Spleen (tissue), 11 donors: ENCODE measurements around the gene ZFP57. TPM values are rescaled to one million over a fixed set of nuclear protein-coding genes. Genes with fewer than 3 reads are reported as not detected.

Source experiments
- DNase-seq: peaks from one replicate; pipeline ENCODE4 v3.0.0-alpha.2; 2020
- H3K27ac ChIP-seq, 8 donors: fragments of 200-600 bp; sonication (generic) in 7 of 8; 1 replicate in 4 of 8; 2 replicates in 4 of 8; pipeline versions ENCODE4 v1.5.0 to v1.8.0; 2016 to 2021; ENCODE audit warnings: inconsistent platforms in 4 of 8, mild to moderate bottlenecking in 4 of 8, moderate library complexity in 1 of 8
- H3K27me3 ChIP-seq, 7 donors: fragments of 200-600 bp; sonication (generic) in 6 of 7; replicated peaks in 1 of 7; 1 replicate in 4 of 7; 2 replicates in 3 of 7; pipeline versions ENCODE4 v1.5.0 to v1.8.0; 2016 to 2021; ENCODE audit warnings: inconsistent platforms in 3 of 7, mild to moderate bottlenecking in 1 of 7
- H3K36me3 ChIP-seq, 6 donors: fragments of 200-600 bp; sonication (generic) in 5 of 6; 1 replicate in 4 of 6; 2 replicates in 2 of 6; pipeline versions ENCODE4 v1.5.0 to v1.8.0; 2016 to 2021; ENCODE audit warnings: inconsistent platforms in 2 of 6
- H3K4me1 ChIP-seq, 6 donors: fragments of 200-600 bp; sonication (generic) in 5 of 6; 1 replicate in 3 of 6; 2 replicates in 3 of 6; pipeline versions ENCODE4 v1.5.0 to v1.8.0; 2016 to 2021; ENCODE audit warnings: inconsistent platforms in 3 of 6
- H3K4me3 ChIP-seq, 8 donors: fragments of 200-600 bp; sonication (generic) in 7 of 8; 1 replicate in 4 of 8; 2 replicates in 4 of 8; pipeline versions ENCODE4 v1.5.0 to v1.8.0; 2016 to 2021; ENCODE audit warnings: inconsistent platforms in 4 of 8, mild to moderate bottlenecking in 4 of 8, moderate library complexity in 2 of 8
- H3K9me3 ChIP-seq, 8 donors: fragments of 200-600 bp; sonication (generic) in 7 of 8; 1 replicate in 4 of 8; 2 replicates in 4 of 8; pipeline versions ENCODE4 v1.5.0 to v1.8.0; 2016 to 2021; ENCODE audit warnings: inconsistent platforms in 4 of 8
- CTCF ChIP-seq, 11 experiments: fragments of 200-600 bp in 7 of 11; fragments of 450-650 bp in 4 of 11; sonication (generic) in 4 of 11; IDR thresholded peaks in 8 of 11; conservative IDR thresholded peaks in 3 of 11; 1 replicate in 7 of 11; 2 replicates in 4 of 11; pipeline versions ENCODE4 v1.4.0 to v1.8.0; 2016 to 2021; ENCODE audit warnings: antibody characterized with exemption in 11 of 11, inconsistent platforms in 4 of 11, mild to moderate bottlenecking in 1 of 11
- POLR2A ChIP-seq, 3 donors: fragments of 450-650 bp; IDR thresholded peaks; one replicate each; pipeline ENCODE4 v1.5.1; 2017; ENCODE audit warnings: antibody characterized with exemption in 3 of 3, mild to moderate bottlenecking in 1 of 3
- POLR2AphosphoS5 ChIP-seq, 3 donors: sonication (generic); formaldehyde crosslinking; IDR thresholded peaks; one replicate each; pipeline ENCODE4 v1.5.1; 2017; ENCODE audit warnings: antibody characterized with exemption in 3 of 3
- WGBS, 5 donors: extraction: QIAGEN DNeasy Blood & Tissue Kit in 3 of 5; methylation state at CpG; one replicate each; pipeline versions ENCODE4 v1.1.5 to v1.1.7; 2013 to 2018; 5-methylcytosine and 5-hydroxymethylcytosine counted together
- intact Hi-C: fragments of 100-400 bp; cut with DNase I; formaldehyde crosslinking; loops from one replicate; pipeline ENCODE4 v1.15.0; 2023; ENCODE audit warnings: low total_unique reads
- polyA plus RNA-seq, 3 donors: library from polyadenylated mRNA; stranded (reverse); fragments of 200-250 nt; gene quantifications; one replicate each; pipeline ENCODE4 v1.2.1, GENCODE V29; 2013
- total RNA-seq, 7 donors: library from RNA; depleted of rRNA in 3 of 7; stranded (reverse); fragments of >200 nt in 3 of 7; fragmentation: NEBNext Ultra II Directional in 4 of 7; extraction: Animal tissue kit (Norgen Biotek cat#: 25700) in 4 of 7; gene quantifications; one replicate each; pipeline versions ENCODE4 v1.1.0 to v1.2.1, GENCODE V29; 2016 to 2021
- donor health status: healthy with polysubstance abuse.
- donor health status: DM: no; HTN: no; CAD: no; lungs with moderate emphysema.
- donor health status: DM: no; HTN: no; CAD: no.
- donor health status: Bipolar disorder and iron deficiency.
- donor health status: healthy.
- donor health status: DM: no; HTN: no; CAD: no.
- donor health status: DM: yes; HTN: yes; CAD: no.

The ZFP57 gene
- total and polyA plus RNA-seq, 10 donors: 0.37 to 6.8 (median 1.7) TPM; not detected in 6

- H3K27me3 ChIP-seq: peaks cover 0 to 25% (median 0%) of the 10 kb centered on the region in 7 donors
- no peak overlapping the region for H3K4me3 ChIP-seq
- peak in 9 of 11 experiments; percentile 49 to 79 (median 69) for TF ChIP-seq CTCF (IDR thresholded peaks at IDR 0.05 in 8 of 11, conservative IDR thresholded peaks at IDR 0.05 in 3 of 11)
- TF ChIP-seq POLR2A (IDR thresholded peaks at IDR 0.05): no peak
- TF ChIP-seq POLR2AphosphoS5 (IDR thresholded peaks at IDR 0.05): no peak
- intact Hi-C loops: no loop called here
- no peak for DNase-seq
- H3K4me1 ChIP-seq: peaks cover 4 to 34% (median 19%) of the 10 kb centered on the region in 6 donors
- H3K27ac ChIP-seq: no peak overlapping the region
- H3K36me3 ChIP-seq: no peaks in the 10 kb centered on the region
- 12% methylated on average over 8 of the region's 8 CpGs for WGBS, 5 donors
- no peaks in the 10 kb centered on the region for H3K9me3 ChIP-seq
Measured at GRCh38 chr6:29653452-29654038, 27.4 kb downstream of the ZFP57 start.

GRCh38 chr6:29652198-29652584, 28.8 kb downstream of the ZFP57 start:
- WGBS, 5 donors: 83 to 88% (median 85%) methylated on average over 10 of the region's 10 CpGs
- Histone ChIP-seq H3K36me3 (no peaks in the 10 kb centered on the region), H3K4me1 (peaks cover 4 to 34% (median 19%) of the 10 kb centered on the region in 6 donors), H3K27me3 (peaks cover 0 to 16% (median 0%) of the 10 kb centered on the region in 7 donors), H3K4me3 (no peak overlapping the region), H3K9me3 (no peaks in the 10 kb centered on the region), H3K27ac (no peak overlapping the region)
- TF ChIP-seq POLR2A (IDR thresholded peaks at IDR 0.05) (no peak), CTCF (IDR thresholded peaks at IDR 0.05 in 8 of 11, conservative IDR thresholded peaks at IDR 0.05 in 3 of 11) (no peak), POLR2AphosphoS5 (IDR thresholded peaks at IDR 0.05) (no peak)
- intact Hi-C loops: no loop called here
- no peak for DNase-seq

GRCh38 chr6:29651413-29652197, 29.3 kb downstream of the ZFP57 start:
- 65 to 75% (median 74%) methylated on average over 8 of the region's 8 CpGs for WGBS, 5 donors
- TF ChIP-seq CTCF (IDR thresholded peaks at IDR 0.05 in 8 of 11, conservative IDR thresholded peaks at IDR 0.05 in 3 of 11) (peak in 10 of 11 experiments; percentile 35 to 71 (median 62)), POLR2A (IDR thresholded peaks at IDR 0.05) (no peak), POLR2AphosphoS5 (IDR thresholded peaks at IDR 0.05) (no peak)
- Histone ChIP-seq H3K27me3 (peaks cover 0 to 10% (median 0%) of the 10 kb centered on the region in 7 donors), H3K4me1 (peaks cover 4 to 34% (median 19%) of the 10 kb centered on the region in 6 donors), H3K9me3 (no peaks in the 10 kb centered on the region), H3K27ac (no peak overlapping the region), H3K4me3 (no peak overlapping the region), H3K36me3 (no peaks in the 10 kb centered on the region)
- no peak for DNase-seq
- intact Hi-C loops: no loop called here
